ENCODE data around the gene ARHGAP27.

- TF ChIP-seq CTCF (conservative IDR thresholded peaks at IDR 0.05) = no peak
- no peak for TF ChIP-seq EZH2 (IDR thresholded peaks at IDR 0.05; ENCODE audit: low read depth)
Measured at GRCh38 chr17:45423304-45423974, 9.2 kb downstream of the ARHGAP27 start.

Data from PC-9 (cell line).